Kidney (tissue), 14 donors: Measurements from ENCODE around the gene OTUD4. TPM values are rescaled to one million over a fixed set of nuclear protein-coding genes. Genes with fewer than 3 reads are reported as not detected.

Experiments used
- DNase-seq, 5 donors: peaks; one replicate each; pipeline ENCODE4 v3.0.0-alpha.2; 2013 to 2020
- FAIRE-seq: peaks from 2 replicates; lab custom pipeline; 2012; peaks lifted over from hg19 to GRCh38; lab: Jason Lieb, UNC
- H3K27ac ChIP-seq, 2 donors: one replicate each; pipeline ENCODE4 v1.7.0; 2013; ENCODE audit warnings: low read depth in 2 of 2, low read length in 2 of 2, inconsistent platforms in 1 of 2
- H3K27me3 ChIP-seq: one replicate; pipeline ENCODE4 v1.7.1; 2013; ENCODE audit warnings: low read length, inconsistent platforms; ENCODE audit not compliant: control insufficient read depth, insufficient read depth
- H3K36me3 ChIP-seq, 3 donors: one replicate each; pipeline versions ENCODE4 v1.7.0 to v1.7.1; 2013; ENCODE audit warnings: low read length in 3 of 3, control low read depth in 1 of 3, inconsistent platforms in 1 of 3; ENCODE audit not compliant: insufficient read depth in 3 of 3, control insufficient read depth in 2 of 3
- H3K4me1 ChIP-seq, 3 donors: one replicate each; pipeline versions ENCODE4 v1.7.0 to v1.7.1; 2013; ENCODE audit warnings: low read length in 3 of 3, inconsistent platforms in 1 of 3, low read depth in 1 of 3; ENCODE audit not compliant: control insufficient read depth in 2 of 3, insufficient read depth in 2 of 3
- H3K4me3 ChIP-seq, 3 donors: one replicate each; pipeline versions ENCODE4 v1.7.0 to v1.8.1; 2013; ENCODE audit warnings: low read length in 3 of 3, control low read depth in 1 of 3, inconsistent platforms in 1 of 3
- H3K9ac ChIP-seq, 3 donors: one replicate each; pipeline versions ENCODE4 v1.7.0 to v1.7.1; 2013; ENCODE audit warnings: low read length in 3 of 3, control low read depth in 1 of 3, inconsistent platforms in 1 of 3
- H3K9me3 ChIP-seq, 3 donors: one replicate each; pipeline versions ENCODE4 v1.7.0 to v1.7.1; 2013; ENCODE audit warnings: low read length in 3 of 3, control low read depth in 1 of 3, inconsistent platforms in 1 of 3; ENCODE audit not compliant: control insufficient read depth in 2 of 3, insufficient read depth in 1 of 3
- CTCF ChIP-seq: IDR thresholded peaks from 3 replicates; pipeline ENCODE4 v1.5.1; 2012; ENCODE audit warnings: mild to moderate bottlenecking, moderate library complexity, borderline replicate concordance; ENCODE audit not compliant: insufficient read depth; ENCODE audit errors: extremely low read depth
- intact Hi-C: fragments of 100-400 bp; cut with DNase I; formaldehyde crosslinking; loops from one replicate; pipeline ENCODE4 v1.11.1; 2022
- polyA plus RNA-seq: library from polyadenylated mRNA; stranded (reverse); fragments of 350-450 nt; fragmentation: Illumina TruSeq; extraction: RNeasy Lipid Tissue Mini Kit (QIAGEN cat#74804); gene quantifications from one replicate; pipeline ENCODE4 v1.2.3, GENCODE V29; 2014; ENCODE audit warnings: low read depth, low replicate concordance; ENCODE audit not compliant: insufficient read depth
- total RNA-seq: library from RNA; stranded (reverse); fragmentation: NEBNext Ultra II Directional; extraction: Animal tissue kit (Norgen Biotek cat#: 25700); gene quantifications from one replicate; pipeline ENCODE4 v1.2.1, GENCODE V29; 2021
- donor health status: control.
- donor health status: control.
- donor health status: control.
- donor health status: control.
- donor health status: control.
- donor health status: DM: yes; HTN: yes; CAD: no.
- donor health status: Normal renal cell carcinoma (clear cell type).

Gene OTUD4
- total and polyA plus RNA-seq, 2 donors from 2014 or later: 5.6 to 45.4 TPM

- no peak for FAIRE-seq
- TF ChIP-seq CTCF: no peak
These were observed 32.9 kb upstream of the OTUD4 start for GRCh38 chr4:145213245-145213644.

GRCh38 chr4:145207934-145208333 is 27.5 kb upstream of the OTUD4 start:
- intact Hi-C loops: no loop called here
- no peak overlapping the region for H3K27ac ChIP-seq

More at GRCh38 chr4:145213245-145213644, 32.9 kb upstream of the OTUD4 start:
- Histone ChIP-seq H3K36me3 (no peaks in the 10 kb centered on the region), H3K9me3 (no peaks in the 10 kb centered on the region), H3K27ac (no peak overlapping the region), H3K4me1 (no peaks in the 10 kb centered on the region), H3K9ac (no peak overlapping the region), H3K27me3 (no peaks in the 10 kb centered on the region), H3K4me3 (no peak overlapping the region)
- DNase-seq: no peak
- intact Hi-C loops: no loop called here

GRCh38 chr4:145203410-145203809 is 23.0 kb upstream of the OTUD4 start:
- FAIRE-seq: no peak
- H3K27me3 ChIP-seq: no peaks in the 10 kb centered on the region

More at GRCh38 chr4:145207934-145208333, 27.5 kb upstream of the OTUD4 start:
- Histone ChIP-seq H3K27me3 (no peaks in the 10 kb centered on the region), H3K4me1 (no peaks in the 10 kb centered on the region), H3K36me3 (no peaks in the 10 kb centered on the region), H3K9ac (no peak overlapping the region), H3K9me3 (no peaks in the 10 kb centered on the region), H3K4me3 (no peak overlapping the region)
- no peak for DNase-seq
- FAIRE-seq: no peak
- no peak for TF ChIP-seq CTCF

More at GRCh38 chr4:145203410-145203809, 23.0 kb upstream of the OTUD4 start:
- DNase-seq: no peak
- no peaks in the 10 kb centered on the region for H3K36me3 ChIP-seq
- no peaks in the 10 kb centered on the region for H3K4me1 ChIP-seq
- no peaks in the 10 kb centered on the region for H3K9me3 ChIP-seq
- no peak overlapping the region for H3K4me3 ChIP-seq
- H3K27ac ChIP-seq: no peak overlapping the region
- intact Hi-C loops: no loop called here
- no peak overlapping the region for H3K9ac ChIP-seq
- TF ChIP-seq CTCF: no peak
